Measurements from ENCODE around the gene KRTAP5-9.
"Not testable (repeated sequence)": the region's sequence is repeated elsewhere in the genome, so short reads cannot be mapped to it uniquely, and the experiment has no call there.

The KRTAP5-9 gene

DNA sequence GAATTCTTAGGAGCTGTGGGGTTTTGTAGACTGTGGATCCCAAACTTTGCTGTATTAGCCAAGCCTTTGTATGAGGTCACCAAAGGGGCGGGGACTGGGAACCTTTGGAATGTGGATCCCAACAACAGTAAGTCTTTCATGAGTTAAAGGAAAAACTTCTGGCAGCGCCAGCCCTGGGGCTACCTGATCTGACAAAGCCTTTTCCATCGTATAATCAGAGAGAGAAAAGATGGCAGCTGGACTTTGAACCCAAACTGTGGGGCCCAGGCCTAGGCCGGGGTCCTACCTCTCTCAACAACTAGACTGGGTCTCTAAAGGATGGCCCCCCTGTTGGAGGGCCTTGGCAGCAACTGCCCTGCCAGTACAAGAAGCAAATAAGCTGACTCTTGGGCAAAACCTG is 40.1 kb downstream of the KRTAP5-9 start:
- DNase-seq (ENCODE audit: low read depth), result not testable (repeated sequence)

DNA sequence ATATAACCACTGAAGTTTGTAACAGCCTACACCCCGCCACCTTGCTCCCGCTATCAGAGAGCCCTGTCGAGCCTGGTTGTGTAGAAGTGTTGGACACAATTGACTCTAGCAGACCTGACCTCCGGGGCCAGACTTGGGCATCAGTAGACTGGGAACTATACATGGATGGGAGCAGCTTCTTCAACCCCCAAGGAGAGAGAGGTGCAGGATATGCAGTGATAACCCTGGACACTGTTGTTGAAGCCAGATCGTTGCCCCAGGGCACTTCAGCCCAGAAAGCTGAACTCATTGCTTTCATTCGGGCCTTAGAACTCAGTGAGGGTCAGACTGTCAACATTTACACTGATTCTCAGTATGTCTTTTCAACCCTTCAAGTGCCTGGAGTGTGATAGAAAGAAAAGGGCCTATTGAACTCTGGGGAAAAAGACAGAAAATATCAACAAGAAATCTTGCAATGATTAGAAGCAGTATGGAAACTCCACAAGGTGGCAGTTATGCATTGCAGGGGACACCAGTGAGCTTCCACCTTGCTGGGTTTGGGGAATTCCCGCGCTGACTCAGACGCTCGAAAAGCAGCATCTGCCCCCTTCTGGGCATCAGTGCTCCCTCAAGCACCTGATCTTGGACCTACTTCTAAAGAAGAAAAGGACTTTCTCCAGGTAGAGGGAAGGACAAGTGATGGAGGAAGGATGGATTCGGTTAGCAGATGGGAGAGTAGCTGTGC is 40.8 kb downstream of the KRTAP5-9 start:
- not testable (repeated sequence) for DNase-seq (ENCODE audit: low read depth)

DNA sequence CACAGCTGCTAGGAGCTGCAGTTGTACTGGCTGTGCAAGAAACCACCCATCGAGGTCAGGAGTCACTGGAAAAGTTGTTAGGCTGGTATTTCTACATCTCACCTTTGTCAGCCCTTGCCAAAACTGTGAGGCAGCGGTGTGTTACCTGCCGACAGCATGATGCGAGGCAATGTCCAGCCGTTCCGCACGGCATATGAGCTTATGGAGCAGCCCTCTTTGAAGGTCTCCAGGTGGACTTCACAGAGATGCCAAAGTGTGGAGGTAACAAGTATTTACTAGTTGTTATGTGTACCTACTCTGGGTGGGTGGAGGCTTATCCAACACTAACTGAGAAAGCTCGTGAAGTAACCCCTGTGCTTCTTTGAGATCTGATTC is 41.3 kb downstream of the KRTAP5-9 start:
- not testable (repeated sequence) for DNase-seq (ENCODE audit: low read depth)
